K562 (cell line): ENCODE data around the gene GFRA4. TPM values are rescaled to one million over a fixed set of nuclear protein-coding genes. Genes with fewer than 3 reads are reported as not detected.

Experiments
- ATAC-seq: fragments of 200-7000 bp; cut with Tn5 transposase; 3 replicates; pipeline ENCODE4 v1.9.1; 2020; ENCODE audit warnings: moderate library complexity
- BruUV-seq: library from RNA; stranded (reverse); fragments of 400-500 nt; replicated peaks from 2 replicates; lab custom pipeline; 2021; lab: Mats Ljungman, UMichigan
- CTCF ChIA-PET: fragments of 300-600 bp; formaldehyde crosslinking; extraction: SDS; loops from one replicate; lab custom pipeline; 2021; ENCODE audit warnings: low intra/inter-chr PET ratio; lab: Yijun Ruan, JAX
- POLR2A ChIA-PET: fragments of 300-600, 350-650 bp; sonication (Branson Sonifier 250); formaldehyde crosslinking; extraction: SDS; loops from one replicate; lab custom pipeline; 2021; ENCODE audit warnings: antibody characterized with exemption, inconsistent platforms; lab: Yijun Ruan, JAX
- DNase-seq, 4 experiments: peaks; one replicate each; pipeline versions ENCODE4 v3.0.0 to v3.0.0-alpha.2; 2011 to 2018; ENCODE audit warnings: low spot score in 3 of 4, mixed read lengths in 3 of 4; ENCODE audit errors: extremely low read depth in 1 of 4
- FAIRE-seq: peaks from 2 replicates; lab custom pipeline; 2011; peaks lifted over from hg19 to GRCh38; lab: Jason Lieb, UNC
- H2AFZ ChIP-seq: 2 replicates; pipeline ENCODE4 v1.6.0; 2011; ENCODE audit warnings: low read depth, low read length, control low read depth, inconsistent platforms
- H3K27ac ChIP-seq: fragments of 200-600 bp; 3 replicates; pipeline ENCODE4 v1.8.0; 2011; ENCODE audit warnings: low read depth, mild to moderate bottlenecking, control low read depth, inconsistent platforms, low read length, moderate library complexity, mixed read lengths; ENCODE audit errors: extremely low read depth
- H3K27me3 ChIP-seq, 2 experiments: fragments of 300-600 bp in 1 of 2; 2 replicates in 1 of 2; 3 replicates in 1 of 2; pipeline versions ENCODE4 v1.6.0 to v1.8.0; 2011; ENCODE audit warnings: inconsistent platforms in 2 of 2, low read length in 2 of 2, mild to moderate bottlenecking in 1 of 2, mixed read lengths in 1 of 2, moderate library complexity in 1 of 2; ENCODE audit not compliant: control insufficient read depth in 2 of 2, insufficient read depth in 2 of 2
- H3K36me3 ChIP-seq: fragments of 300-600 bp; 3 replicates; pipeline ENCODE4 v1.8.0; 2011; ENCODE audit warnings: mild to moderate bottlenecking, low read length, inconsistent platforms; ENCODE audit not compliant: control insufficient read depth, insufficient read depth
- H3K4me1 ChIP-seq, 2 experiments: fragments of 200-600 bp in 1 of 2; replicated peaks in 1 of 2; 2 replicates in 1 of 2; 3 replicates in 1 of 2; pipeline versions ENCODE4 v1.5.1 to v1.8.0; 2011; ENCODE audit warnings: inconsistent platforms in 2 of 2, low read length in 2 of 2, mild to moderate bottlenecking in 1 of 2, mixed read lengths in 1 of 2, moderate library complexity in 1 of 2; ENCODE audit not compliant: control insufficient read depth in 2 of 2, insufficient read depth in 2 of 2
- H3K4me2 ChIP-seq: 2 replicates; pipeline ENCODE4 v1.6.1; 2011; ENCODE audit warnings: low read length, control low read depth, inconsistent platforms, mixed read lengths; ENCODE audit not compliant: insufficient read depth
- H3K4me3 ChIP-seq: fragments of 200-600 bp; sonication (generic), shearing (Covaris generic); 2 replicates; pipeline ENCODE4 v1.5.1; 2016; ENCODE audit warnings: control low read depth, inconsistent platforms
- H3K79me2 ChIP-seq: fragments of 200-600 bp; 3 replicates; pipeline ENCODE4 v1.8.0; 2011; ENCODE audit warnings: low read length, inconsistent platforms; ENCODE audit not compliant: control insufficient read depth, insufficient read depth
- H3K9ac ChIP-seq, 2 experiments: 2 replicates each; pipeline versions ENCODE4 v1.6.0 to v1.6.1; 2011; ENCODE audit warnings: low read depth in 2 of 2, low read length in 2 of 2, control low read depth in 1 of 2, inconsistent platforms in 1 of 2, mild to moderate bottlenecking in 1 of 2, mixed read lengths in 1 of 2; ENCODE audit not compliant: insufficient read depth in 1 of 2
- H3K9me1 ChIP-seq: one replicate; pipeline ENCODE4 v1.6.0; 2011; ENCODE audit warnings: inconsistent platforms, mild to moderate bottlenecking, low read length, moderate library complexity; ENCODE audit not compliant: control insufficient read depth, insufficient read depth
- H3K9me3 ChIP-seq: replicated peaks from 2 replicates; pipeline ENCODE4 v1.5.1; 2011; ENCODE audit warnings: low read depth, low read length, inconsistent platforms; ENCODE audit not compliant: control insufficient read depth, insufficient read depth
- H4K20me1 ChIP-seq: replicated peaks from 2 replicates; pipeline ENCODE4 v1.6.1; 2011; ENCODE audit warnings: low read length, inconsistent platforms, mixed read lengths; ENCODE audit not compliant: control insufficient read depth, insufficient read depth
- EHMT2 ChIP-seq: fragments of 450-650 bp; IDR thresholded peaks from 2 replicates; pipeline ENCODE4 v1.6.1; 2018; ENCODE audit warnings: antibody characterized with exemption
- KDM2B ChIP-seq: fragments of 250-450 bp; sonication (Bioruptor Pico); IDR thresholded peaks from 2 replicates; pipeline ENCODE4 v1.8.0; 2021; ENCODE audit warnings: mild to moderate bottlenecking, moderate library complexity
- NR2F6 ChIP-seq: fragments of 450-650 bp; formaldehyde crosslinking; IDR thresholded peaks from 2 replicates; pipeline ENCODE4 v1.4.0; 2020; ENCODE audit warnings: mild to moderate bottlenecking
- PRMT5 ChIP-seq: sonication (generic); formaldehyde crosslinking; IDR thresholded peaks from 2 replicates; pipeline ENCODE4 v1.5.0; 2020; ENCODE audit warnings: missing genetic modification reagents
- PRPF4 ChIP-seq: fragments of 200-400 bp; formaldehyde crosslinking; IDR thresholded peaks from one replicate; pipeline ENCODE4 v1.6.1; 2017; ENCODE audit warnings: low read length, low read depth, mild to moderate bottlenecking; ENCODE audit not compliant: insufficient read depth, poor library complexity, severe bottlenecking
- TCF15 ChIP-seq: fragments of 250-450 bp; sonication (Bioruptor Pico); IDR thresholded peaks from 2 replicates; pipeline ENCODE4 v1.8.0; 2022; ENCODE audit warnings: moderate library complexity, mild to moderate bottlenecking, inconsistent platforms
- ZNF431 ChIP-seq: sonication (generic); formaldehyde crosslinking; IDR thresholded peaks from 2 replicates; pipeline ENCODE4 v1.8.0; 2022; ENCODE audit warnings: mild to moderate bottlenecking, missing genetic modification reagents
- ZNF77 ChIP-seq: fragments of 250-450 bp; sonication (Bioruptor Pico); IDR thresholded peaks from 2 replicates; pipeline ENCODE4 v1.5.0; 2020
- WGBS: fragments of 100-300 bp; shearing (Covaris generic); methylation state at CpG from one replicate; pipeline ENCODE4 v1.1.6; 2016; ENCODE audit warnings: low coverage, mixed read lengths; ENCODE audit not compliant: insufficient coverage; ENCODE audit errors: missing lambda C conversion rate; 5-methylcytosine and 5-hydroxymethylcytosine counted together
- in situ Hi-C: fragments of 300-500 bp; cut with MboI; formaldehyde crosslinking; loops from 4 replicates; pipeline ENCODE4 v1.15.0; 2018; ENCODE audit warnings: inconsistent platforms, mixed read lengths
- intact Hi-C: fragments of 100-400 bp; cut with micrococcal nuclease; formaldehyde crosslinking; loops from 2 replicates; pipeline ENCODE4 v1.14.2; 2022
- polyA plus RNA-seq, 8 experiments: library from polyadenylated mRNA; depleted of rRNA in 4 of 8; stranded (reverse) in 5 of 8; unstranded in 3 of 8; fragments of >200 nt; fragmentation: Nextera tagmentation in 2 of 8; fragmentation: Illumina TruSeq in 1 of 8; extraction: Ambion mirVana in 2 of 8; extraction: Trizol in 1 of 8; gene quantifications; 2 replicates each; pipeline versions ENCODE4 v1.2.1 to v1.2.3, GENCODE V29; 2011 to 2014; ENCODE audit warnings: inconsistent platforms in 1 of 8, missing spikeins in 1 of 8
- total RNA-seq, 7 experiments: library from RNA; depleted of rRNA in 6 of 7; stranded (reverse); fragments of >200 nt in 6 of 7; fragmentation: Illumina TruSeq in 2 of 7; extraction: Trizol in 2 of 7; gene quantifications; 2 replicates each; pipeline versions ENCODE4 v1.2.1 to v1.2.3, GENCODE V29; 2011 to 2021; ENCODE audit warnings: low replicate concordance in 1 of 7

GFRA4 gene
- total and polyA plus RNA-seq, 9 of the 15 experiments (the other 6 are each of a cell fraction or from before 2014, with no cell fraction given) = not detected

- H3K27me3 ChIP-seq = no peaks in the 10 kb centered on the region; a peak in 1 of 5 replicates
- ChIA-PET POLR2A (no interaction called here), CTCF (no interaction called here)
- DNase-seq (no peak), ATAC-seq (no peak), FAIRE-seq (no peak)
- H3K79me2 ChIP-seq = no peaks in the 10 kb centered on the region
- TF ChIP-seq PRMT5 (CRISPR knock-in tag) = no peak
- no peak for TF ChIP-seq KDM2B (CRISPR knock-in tag)
- no peak for TF ChIP-seq TCF15 (CRISPR knock-in tag)
- TF ChIP-seq EHMT2 = no peak
- no peak for TF ChIP-seq ZNF431 (CRISPR knock-in tag)
- no peak for TF ChIP-seq NR2F6 (CRISPR knock-in tag)
- TF ChIP-seq PRPF4 = no peak
- no peak for TF ChIP-seq ZNF77 (CRISPR knock-in tag)
- H3K9me1 ChIP-seq = no peaks in the 10 kb centered on the region
- no peak overlapping the region for H3K4me2 ChIP-seq
- no peak overlapping the region for H2AFZ ChIP-seq
- H4K20me1 ChIP-seq = no peaks in the 10 kb centered on the region
- peaks cover 0 to 26% of the 10 kb centered on the region in 2 experiments; a peak in 3 of 5 replicates for H3K4me1 ChIP-seq
- no peaks in the 10 kb centered on the region for H3K36me3 ChIP-seq
- no peaks in the 10 kb centered on the region for H3K9me3 ChIP-seq
- 23% methylated on average over 9 of the region's 9 CpGs for WGBS
- in situ Hi-C loops = no loop called here
- H3K9ac ChIP-seq = no peak overlapping the region; a peak in 1 of 4 replicates
- BruUV-seq = no TSS peak
- no peak overlapping the region for H3K27ac ChIP-seq
- no peak overlapping the region for H3K4me3 ChIP-seq
- intact Hi-C loops = no loop called here
These were observed 28.7 kb upstream of the GFRA4 start for GRCh38 chr20:3691897-3692296.
